HT-29 (cell line): ENCODE measurements around the gene CCDC171. TPM values are rescaled to one million over a fixed set of nuclear protein-coding genes. Genes with fewer than 3 reads are reported as not detected.
"Not testable (repeated sequence)": the region's sequence is repeated elsewhere in the genome, so short reads cannot be mapped to it uniquely, and the experiment has no call there.

Experiments used
- DNase-seq: peaks from one replicate; pipeline ENCODE4 v3.0.0-alpha.2; 2015; ENCODE audit warnings: low spot score
- total RNA-seq: library from RNA; depleted of rRNA; stranded (reverse); fragments of >200 nt; shearing (Covaris generic); gene quantifications from 2 replicates; pipeline ENCODE4 v1.2.3, GENCODE V29; 2014

CCDC171 gene
- total RNA-seq, 1 experiment from 2014 or later, result 0.31 TPM

DNA sequence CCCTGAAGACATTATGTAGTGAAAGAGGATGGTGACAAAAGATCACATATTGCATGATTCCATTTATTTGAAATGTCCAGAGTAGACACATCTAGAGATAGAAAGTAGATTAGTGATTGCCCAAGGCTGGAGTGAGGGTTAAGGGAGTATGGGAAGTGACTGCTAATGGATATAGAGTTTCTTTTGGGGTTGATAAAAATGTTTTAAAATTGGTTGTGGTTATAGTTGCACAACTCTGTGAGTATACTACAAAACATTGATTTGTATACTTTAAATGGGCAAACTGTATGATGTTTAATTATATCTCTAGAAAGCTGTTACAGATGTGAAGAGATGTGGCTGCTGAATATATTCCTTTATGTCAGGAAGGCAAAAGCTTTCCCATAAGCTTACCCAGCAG lies 202.8 kb downstream of the CCDC171 start:
- DNase-seq, result no peak

DNA sequence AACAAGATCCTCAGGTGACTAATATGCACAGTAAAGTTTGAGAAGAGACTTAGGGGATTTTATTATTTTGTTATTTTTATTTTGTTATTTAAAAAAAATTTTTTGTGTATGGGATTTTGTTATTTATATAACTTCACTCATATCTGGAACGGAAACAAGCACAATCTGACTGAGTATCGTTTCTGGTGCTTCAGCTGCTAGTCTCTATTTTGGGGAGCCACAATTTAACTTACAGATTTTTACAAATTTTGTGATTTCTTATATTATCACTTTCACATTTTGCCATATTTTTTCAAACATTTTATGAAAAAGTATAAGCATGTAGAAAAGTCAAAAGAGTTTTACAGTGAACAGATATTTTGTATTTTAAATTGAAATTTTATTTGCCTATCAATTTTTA lies 208.7 kb downstream of the CCDC171 start:
- no peak for DNase-seq

DNA sequence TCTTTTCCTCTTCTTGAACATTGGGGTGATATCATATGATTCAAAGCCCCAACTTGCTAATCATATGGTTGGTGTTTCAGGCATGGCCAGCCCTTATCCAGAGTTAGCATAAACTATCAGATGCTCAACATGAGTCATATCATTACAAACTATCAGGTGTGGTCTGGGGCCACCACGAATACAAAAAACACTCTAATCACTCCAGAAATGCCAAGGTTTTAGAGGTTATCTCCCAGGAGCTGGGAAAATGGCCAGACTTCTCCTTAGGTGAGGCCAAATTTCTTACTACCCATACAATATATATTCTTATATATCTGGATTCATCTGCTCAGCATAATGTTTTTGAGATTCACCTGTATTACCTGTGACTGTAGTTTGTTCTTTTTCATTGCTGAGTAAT lies 210.5 kb downstream of the CCDC171 start:
- no peak for DNase-seq

DNA sequence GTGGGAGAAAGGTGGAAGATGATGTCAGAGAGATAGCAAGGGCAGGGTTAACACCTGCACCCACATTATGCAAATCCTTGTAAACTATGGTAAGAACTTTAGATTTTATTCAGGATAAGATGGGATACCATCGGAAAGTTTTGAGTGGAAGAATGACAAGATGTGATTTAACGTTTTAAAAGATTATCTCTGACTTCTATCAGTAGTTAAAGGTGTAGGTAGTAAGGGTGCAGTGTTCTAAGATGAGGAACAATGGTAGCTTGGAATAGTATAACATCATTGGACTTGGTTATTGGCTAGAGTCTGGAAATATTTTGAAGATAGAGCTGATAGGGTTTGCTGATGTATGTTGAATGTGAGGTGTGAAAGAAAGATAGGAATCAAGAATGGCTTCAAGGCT lies 211.3 kb downstream of the CCDC171 start:
- no peak for DNase-seq

DNA sequence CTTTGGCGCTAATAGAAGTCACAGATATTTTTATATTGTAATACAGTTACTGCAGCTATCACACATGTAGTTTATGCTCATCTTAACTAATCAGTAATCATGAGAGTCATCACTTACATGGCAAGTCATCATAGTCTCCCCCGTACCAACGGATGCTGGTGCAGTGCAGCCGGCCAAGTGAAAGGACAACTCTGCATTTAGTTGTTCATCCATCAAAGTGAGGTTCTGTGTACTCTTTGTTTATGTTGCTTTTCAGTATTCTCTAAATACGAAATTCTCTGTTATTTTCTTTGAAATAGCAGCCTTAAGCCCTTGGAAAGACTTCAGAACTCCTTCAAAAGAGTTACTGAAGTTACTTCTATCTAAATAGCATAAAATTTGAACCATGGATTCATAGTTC lies 216.7 kb downstream of the CCDC171 start:
- DNase-seq, result no peak

DNA sequence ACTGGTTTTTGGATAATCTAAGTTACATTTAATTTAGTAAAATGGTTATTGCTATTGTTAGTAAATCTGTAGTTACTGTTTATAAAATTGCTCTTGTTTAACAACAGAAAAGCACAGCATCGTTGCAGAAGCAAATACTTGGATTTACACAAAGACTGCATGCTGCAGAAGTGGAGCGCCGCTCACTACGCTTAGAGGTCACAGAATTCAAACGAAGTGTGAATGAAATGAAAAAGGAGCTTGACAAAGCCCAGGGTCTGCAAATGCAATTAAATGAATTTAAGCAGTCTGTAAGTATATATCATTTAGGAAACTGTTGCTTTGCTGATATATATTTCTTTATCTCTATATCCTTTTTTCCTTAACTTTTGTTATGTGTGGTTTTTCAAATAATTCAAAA lies 226.0 kb downstream of the CCDC171 start:
- no peak for DNase-seq

DNA sequence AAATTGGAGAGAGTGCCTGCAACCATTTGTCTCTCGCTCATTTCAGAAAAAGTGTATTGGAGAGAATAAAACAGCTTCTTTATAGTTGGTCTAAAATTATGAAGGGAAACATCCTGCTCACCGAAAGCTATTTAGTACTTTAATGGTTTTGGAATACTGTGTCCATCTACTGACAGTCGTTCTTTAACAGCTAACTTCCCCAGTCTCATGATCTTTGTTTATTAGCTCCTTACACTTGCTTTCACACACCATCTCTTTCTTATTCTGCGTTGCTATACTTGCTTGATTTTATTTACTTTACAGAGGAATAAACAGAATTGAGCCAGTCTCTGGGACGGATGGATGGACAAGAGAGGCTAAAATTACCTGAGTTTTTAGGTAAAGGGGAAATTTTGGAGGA lies 229.3 kb downstream of the CCDC171 start:
- DNase-seq, result no peak

DNA sequence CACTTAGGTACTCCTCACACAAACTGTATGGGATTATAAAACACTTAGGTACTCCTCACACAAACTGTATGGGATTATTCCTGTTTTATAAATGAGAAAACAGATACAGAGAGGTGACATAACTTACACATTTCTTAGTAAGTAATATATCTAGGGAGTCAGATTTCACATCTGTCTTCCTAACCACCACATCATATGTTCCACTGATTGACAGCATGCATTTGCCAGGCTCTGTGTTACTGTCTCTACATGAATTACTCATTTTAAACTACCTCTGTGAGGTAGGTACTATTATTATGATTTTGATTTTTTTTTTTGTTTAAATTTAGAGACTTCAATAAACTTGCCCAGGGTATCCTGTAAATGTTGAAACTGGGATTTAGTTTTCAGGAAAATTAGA lies 232.7 kb downstream of the CCDC171 start:
- no peak for DNase-seq

DNA sequence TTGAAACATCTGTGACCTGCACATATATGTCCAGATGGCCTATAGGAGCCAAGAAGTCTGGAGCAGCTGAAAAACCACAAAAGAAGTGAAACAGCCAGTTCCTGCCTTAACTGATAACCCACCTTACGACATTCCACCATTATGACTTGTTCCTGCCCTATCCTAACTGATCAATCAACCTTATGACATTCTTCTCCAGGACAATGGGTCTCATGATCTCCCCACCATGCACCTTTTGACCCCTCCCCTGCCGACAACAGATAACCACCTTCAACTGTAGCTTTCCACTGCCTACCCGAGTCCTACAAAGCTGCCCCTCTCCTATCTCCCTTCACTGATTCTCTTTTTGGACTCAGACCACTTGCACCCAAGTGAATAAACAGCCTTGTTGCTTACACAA lies 233.8 kb downstream of the CCDC171 start:
- no peak for DNase-seq

DNA sequence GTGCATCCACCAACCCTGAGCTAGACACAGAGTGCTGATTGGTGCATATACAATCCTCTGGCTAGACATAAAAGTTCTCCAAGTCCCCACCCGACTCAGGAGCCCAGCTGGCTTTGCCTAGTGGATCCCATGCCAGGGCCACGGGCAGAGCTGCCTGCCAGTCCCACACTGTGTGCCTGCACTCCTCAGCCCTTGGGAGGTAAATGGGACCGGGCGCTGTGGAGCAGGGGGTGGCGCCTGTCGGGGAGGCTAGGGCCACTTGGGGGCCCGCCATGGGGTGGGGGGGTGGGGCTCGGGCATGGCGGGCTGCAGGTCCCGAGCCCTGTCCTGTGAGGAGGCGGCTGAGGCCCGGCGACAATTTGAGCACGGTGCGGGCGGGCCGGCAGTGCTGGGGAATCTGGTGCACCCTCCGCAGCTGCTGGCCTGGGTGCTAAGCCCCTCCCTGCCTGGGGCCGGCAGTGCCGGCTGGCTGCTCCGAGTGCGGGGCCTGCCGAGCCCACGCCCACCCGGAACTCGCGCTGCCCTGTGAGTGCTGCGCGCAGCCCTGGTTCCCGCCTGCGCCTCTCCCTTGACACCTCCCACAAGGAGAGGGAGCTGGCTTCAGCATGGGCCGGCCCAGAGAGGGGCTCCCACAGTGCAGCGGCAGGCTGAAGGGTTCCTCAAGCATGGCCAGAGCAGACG lies 257.5 kb downstream of the CCDC171 start:
- DNase-seq, result not testable (repeated sequence)

DNA sequence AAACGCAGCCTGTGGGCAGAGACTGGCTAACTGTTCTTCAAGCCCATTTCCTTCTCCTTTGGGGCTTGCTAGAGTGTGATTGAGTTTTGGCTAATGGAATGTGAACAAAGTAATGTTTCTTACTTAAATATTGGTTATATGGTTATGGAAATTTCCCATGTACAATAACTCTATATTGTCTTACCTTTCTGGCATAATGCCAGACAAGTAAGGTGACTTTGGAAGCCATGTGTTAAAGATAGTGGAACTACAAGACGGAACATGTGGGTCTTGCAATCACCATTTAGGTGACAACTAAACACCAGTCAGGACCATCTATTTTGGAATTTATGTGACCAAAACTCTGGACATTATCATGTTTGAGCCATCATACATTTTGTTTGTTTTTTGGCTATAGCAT lies 260.2 kb downstream of the CCDC171 start:
- no peak for DNase-seq

DNA sequence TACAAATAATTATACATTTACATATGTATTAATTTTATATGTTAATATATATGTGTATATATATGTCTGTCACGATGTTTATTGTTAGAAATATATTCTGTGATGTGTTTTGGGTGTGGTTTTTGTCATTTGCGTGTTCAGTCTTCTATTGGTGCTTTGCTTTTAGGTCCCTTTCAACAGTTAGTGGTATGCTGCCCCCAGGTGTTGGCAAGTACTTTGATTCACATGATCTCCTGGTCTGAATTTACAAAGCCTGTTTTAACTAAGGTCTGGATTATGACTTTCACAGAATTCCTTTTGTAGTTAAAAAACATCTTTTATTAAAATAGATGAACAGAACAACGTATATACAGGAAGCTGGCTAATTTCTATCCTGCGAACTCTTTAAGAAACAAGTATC lies 271.5 kb downstream of the CCDC171 start:
- DNase-seq, result peak; percentile 23

DNA sequence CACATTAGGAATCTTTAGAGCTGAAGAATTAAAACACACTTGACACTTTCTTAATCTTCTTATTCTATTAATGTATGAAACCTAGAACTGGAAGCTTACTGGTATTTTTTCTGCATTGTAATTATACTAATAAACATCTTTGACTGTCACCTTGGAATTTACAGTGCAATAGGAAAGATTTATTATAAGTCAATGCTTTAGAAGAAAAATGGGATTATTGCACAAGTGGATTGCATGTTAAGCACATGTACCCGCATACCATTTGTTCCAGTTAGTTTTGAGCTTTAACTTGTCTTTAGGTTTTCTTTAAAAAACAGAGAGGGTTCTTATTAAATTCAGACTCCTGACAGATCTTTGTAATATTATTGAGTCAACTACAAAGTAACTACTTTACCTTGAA lies 278.5 kb downstream of the CCDC171 start:
- no peak for DNase-seq

DNA sequence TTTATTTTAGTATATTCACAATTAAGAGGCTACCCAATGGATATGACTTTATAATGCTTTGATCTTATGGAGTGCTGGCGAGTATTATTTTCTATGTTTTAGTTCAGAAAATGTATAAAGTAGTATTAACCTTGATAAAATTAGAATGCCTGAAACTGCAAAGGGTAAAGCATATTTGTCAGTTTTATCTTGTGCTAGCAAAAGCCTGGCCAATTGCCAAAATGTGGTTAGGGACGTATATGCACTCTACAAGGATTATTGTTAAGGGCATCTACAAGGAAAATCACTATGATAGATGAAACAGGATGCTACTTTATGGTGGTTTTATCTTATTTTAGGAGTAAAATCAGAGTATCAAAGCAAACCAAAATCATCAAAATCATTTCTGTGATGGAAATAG lies 281.7 kb downstream of the CCDC171 start:
- peak; percentile 8 for DNase-seq

DNA sequence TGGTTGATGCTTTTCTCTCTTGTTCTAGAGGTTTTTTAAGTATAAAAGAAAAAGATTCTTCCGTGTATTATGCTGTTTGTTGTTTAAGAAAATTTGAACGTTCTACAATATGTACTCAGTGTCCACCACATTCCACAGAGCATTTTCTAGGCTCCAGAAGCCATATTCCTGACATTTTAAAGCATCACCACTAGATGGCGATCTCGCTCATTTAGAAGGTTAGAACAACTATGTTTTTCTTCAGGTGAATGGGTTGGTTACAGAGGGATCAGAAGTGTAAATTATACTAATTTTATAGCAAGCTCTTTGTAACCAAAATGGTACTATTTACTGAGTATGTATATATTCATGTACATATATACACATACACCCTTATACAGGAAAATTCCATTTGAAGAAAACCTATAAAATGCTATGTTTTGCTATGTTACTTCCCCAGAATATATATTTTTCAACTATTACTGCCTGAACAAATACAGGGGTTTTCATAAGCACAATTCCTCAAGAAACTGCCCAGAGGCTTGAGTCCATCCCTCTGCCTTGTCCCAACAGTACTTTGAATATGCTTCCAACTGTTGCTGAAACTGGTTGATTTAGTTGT lies 284.3 kb downstream of the CCDC171 start:
- DNase-seq, result peak; percentile 77

DNA sequence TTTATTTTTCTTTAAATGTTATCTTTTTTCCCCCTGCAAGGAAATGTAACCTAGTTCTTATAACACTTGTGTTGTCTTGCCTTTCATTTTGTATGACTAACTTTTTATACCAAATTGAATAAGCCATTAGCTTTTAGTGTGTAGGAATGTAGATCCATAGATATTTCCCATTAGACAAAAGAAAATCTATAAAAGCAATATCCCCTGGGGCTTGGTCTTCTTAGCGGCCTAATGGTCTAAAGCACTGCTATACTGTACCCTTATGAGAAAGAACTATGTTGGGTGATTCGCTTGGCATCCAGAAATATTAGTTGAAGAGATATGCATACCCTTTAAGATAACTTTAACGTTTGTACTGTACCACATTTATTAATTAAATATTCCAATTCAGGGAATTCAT lies 289.2 kb downstream of the CCDC171 start:
- no peak for DNase-seq

DNA sequence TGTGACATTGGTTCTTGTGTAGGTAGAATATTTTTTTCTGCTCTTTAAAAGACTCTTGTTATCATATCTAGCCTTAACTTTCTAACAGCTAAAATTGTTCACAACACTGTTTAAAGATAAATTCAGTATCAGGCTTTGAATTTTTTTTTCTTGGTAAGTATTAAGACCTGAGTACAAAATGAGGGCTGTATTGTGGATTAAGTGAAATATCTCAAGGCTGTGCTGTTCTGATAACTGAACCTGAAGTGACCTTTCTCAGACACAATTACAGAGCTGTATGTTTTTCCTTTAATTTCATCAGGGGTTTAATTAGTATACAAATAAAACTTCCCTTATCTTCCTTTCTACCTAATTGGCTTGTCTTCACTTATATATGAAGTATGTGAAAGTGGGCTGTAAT lies 290.5 kb downstream of the CCDC171 start:
- DNase-seq, result no peak

DNA sequence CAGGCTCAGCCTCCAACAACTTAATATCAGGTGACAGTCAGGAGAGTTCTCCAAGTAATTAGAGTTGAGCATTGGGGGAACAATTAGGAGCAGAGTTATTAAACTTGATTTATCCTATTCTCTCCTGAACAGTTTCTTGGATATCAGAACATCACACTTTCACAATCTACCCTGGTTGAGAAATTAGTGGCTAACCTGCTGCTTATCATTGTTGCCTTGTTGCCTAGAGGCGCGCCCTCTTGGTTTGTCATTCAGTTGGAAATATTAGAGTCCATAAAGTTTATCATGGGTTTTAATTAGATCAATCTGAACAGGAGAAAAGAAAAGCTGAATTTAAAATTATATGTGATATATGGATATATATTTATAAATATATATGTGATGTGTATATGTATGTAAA lies 291.1 kb downstream of the CCDC171 start:
- no peak for DNase-seq

DNA sequence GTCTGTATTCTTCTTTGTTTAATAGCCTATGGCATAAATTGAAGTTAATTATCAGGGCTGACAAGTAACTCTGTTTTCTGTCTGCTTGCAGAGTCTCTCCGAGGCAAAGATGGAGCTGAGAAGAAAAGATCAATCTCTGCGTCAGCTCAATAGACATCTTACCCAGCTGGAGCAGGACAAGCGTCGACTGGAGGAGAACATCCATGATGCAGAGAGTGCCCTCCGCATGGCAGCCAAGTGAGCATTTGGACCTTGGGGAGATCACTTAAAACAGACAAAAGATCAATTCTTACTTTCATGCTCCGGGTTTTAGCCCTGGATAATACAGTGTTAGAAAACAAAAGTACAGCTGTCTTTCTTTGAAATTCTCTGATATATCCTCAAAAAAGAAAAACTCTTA lies 293.8 kb downstream of the CCDC171 start:
- no peak for DNase-seq

DNA sequence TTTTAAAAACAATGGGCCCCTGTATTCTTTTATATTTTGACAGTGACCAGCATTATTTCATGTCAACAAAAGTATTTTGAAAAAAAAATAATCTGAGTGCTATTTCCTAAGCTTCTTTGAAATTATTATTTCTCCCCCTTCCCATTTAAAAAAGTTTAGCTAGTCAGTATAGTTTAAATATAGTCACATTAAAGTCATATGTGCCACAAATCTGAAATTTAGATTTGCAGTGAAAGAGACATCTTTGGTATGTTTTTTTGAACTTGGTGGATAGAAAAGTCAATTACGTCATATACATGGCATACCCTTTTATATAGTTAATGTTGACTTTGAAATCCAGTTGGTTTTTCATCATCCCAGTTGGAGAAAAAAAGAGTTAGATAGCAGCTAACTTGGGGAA lies 297.0 kb downstream of the CCDC171 start:
- no peak for DNase-seq

DNA sequence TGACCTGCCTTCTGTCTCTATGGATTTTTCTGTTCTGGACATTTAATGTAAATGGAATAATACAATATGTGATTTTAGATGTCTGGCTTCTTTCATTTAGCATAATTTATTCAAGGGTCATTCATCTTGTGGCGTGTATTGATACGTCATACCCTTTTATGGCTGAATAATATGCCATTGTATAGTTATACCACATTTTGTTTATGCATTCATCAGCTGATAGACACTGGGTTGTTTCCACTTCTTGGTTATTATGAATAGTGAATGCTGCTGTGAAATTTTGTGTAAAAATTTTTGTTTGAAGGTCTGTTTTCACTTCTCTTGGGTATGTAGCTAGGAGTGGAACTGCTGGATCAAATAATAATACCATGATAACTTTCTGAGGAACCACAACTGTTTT lies 298.9 kb downstream of the CCDC171 start:
- DNase-seq, result no peak

DNA sequence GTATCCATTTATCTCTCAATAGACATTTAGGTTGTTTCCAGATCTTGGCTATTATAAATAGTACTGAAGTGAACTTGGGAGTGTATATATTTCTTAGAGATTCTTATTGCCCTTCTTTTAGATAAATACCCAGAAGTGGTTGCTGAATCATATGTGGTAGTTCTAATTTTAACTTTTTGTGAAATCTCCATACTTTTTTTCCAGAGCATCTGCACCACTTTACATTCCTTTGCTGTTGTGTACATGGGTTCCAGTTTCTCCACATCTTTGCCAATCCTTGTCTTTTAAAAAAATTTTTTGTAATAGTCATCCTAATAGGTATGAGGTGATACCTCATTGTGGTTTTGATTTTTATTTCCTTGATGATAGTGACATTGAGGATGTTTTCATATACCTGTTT lies 303.7 kb downstream of the CCDC171 start:
- no peak for DNase-seq

DNA sequence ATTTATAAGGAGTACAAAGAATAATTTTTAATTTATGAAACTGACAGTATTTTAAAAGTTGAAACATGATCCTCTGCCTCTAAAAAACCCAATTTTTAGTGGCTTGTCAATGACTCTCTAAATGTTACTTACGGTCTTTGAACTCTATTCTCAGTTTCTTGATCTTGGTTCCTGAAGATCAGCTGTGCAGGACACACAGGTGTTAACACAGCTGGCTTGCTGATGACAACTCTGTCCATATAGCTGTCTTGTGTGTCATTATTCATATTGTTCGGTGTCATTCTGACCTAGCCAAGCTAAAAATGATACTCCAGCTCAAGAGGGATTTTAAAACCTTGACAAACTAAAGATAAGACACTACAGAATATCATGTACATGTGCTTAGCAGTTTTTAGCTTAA lies 314.5 kb downstream of the CCDC171 start:
- DNase-seq, result no peak

DNA sequence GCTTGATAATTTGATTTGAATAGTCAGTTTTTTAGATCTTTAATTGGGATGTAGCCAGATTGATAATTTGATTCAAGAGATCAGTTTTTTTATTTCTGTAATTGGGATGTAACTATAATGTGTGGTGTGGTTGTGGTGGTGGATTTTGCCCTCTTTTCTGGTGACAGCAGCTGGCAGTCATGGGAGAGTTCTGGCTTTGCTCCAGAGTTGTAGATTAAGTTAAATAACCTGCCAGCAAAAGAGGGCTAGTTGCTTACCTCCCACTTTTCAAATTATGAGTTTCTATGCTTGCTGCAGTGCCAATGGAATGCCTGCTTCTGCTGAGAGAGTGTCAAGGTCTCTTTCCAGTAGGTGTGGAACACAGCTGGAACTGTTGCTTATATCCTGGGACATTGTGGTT lies 315.1 kb downstream of the CCDC171 start:
- no peak for DNase-seq
